Measurements from ENCODE around the gene BROX. TPM values are rescaled to one million over a fixed set of nuclear protein-coding genes. Genes with fewer than 3 reads are reported as not detected.
"Not testable (repeated sequence)": the region's sequence is repeated elsewhere in the genome, so short reads cannot be mapped to it uniquely, and the experiment has no call there.

Gene BROX
- total and polyA plus RNA-seq, 10 of the 15 experiments (the other 5 are each of a cell fraction or from before 2014, with no cell fraction given), result 5.8 to 42.0 (median 16.8) TPM

DNA sequence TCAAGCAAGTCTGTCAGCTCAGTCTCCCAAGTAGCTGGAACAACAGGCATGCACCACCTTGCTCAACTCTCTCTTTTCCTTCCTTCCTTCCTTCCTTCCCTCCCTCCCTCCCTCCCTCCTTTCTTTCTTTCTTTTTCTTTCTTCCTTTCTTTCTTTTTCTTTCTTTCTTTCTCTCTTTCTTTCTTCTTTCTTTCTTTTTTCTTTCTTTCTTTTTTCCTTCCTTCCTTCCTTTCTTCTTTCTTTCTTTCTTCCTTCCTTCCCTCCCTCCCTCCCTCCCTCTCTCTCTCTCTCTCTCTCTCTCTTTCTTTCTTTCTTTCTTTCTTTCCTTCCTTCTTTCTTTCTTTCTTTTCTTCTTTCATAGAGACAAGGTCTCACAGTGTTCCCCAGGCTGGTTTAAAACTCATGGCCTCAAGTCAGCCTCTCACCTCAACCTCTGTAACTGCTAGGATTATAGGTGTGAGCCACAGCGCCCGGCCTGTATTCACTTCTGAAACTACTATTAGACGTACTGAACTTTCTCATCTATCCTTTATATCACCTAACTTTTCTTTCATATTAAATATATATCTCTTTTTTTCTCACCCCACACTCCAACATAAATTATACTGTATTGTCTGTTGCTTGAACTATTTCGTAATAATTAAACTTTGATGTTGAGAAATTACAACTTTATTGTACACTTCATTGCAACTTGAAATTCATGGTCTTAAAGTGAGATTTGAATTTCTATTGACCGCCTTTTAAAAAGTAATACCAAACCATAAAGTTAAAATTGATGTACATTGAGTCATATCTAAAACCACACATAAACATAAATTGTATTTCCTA is 29.5 kb downstream of the BROX start:
- H3K9me3 ChIP-seq (replicated peaks; ENCODE audit: control insufficient read depth, insufficient read depth, low read length); intact Hi-C loops (cut with micrococcal nuclease; ENCODE audit: unreplicated experiment); DNase-seq (ENCODE audit: low read depth, low spot score); H3K9ac ChIP-seq (ENCODE audit: control insufficient read depth, insufficient read depth, low read length); H2AFZ ChIP-seq (ENCODE audit: control insufficient read depth, low read depth, low read length); H3K4me2 ChIP-seq (ENCODE audit: control insufficient read depth, insufficient read depth); H3K4me3 ChIP-seq; FAIRE-seq; H3K27ac ChIP-seq (ENCODE audit: control insufficient read depth, insufficient read depth); BruUV-seq (replicated peaks); H3K79me2 ChIP-seq (ENCODE audit: control insufficient read depth, insufficient read depth, low read length); H3K36me3 ChIP-seq (ENCODE audit: control insufficient read depth in 2 of 2, insufficient read depth in 2 of 2, low read length in 1 of 2); H4K20me1 ChIP-seq (ENCODE audit: control insufficient read depth, insufficient read depth); H3K4me1 ChIP-seq (ENCODE audit: control insufficient read depth, insufficient read depth, low read length); H3K27me3 ChIP-seq (replicated peaks in 1 of 2; ENCODE audit: control insufficient read depth in 2 of 2, insufficient read depth in 2 of 2, low read length in 1 of 2); in situ Hi-C loops (cut with MboI); RAD21 ChIA-PET (ENCODE audit: unreplicated experiment): not testable (repeated sequence)
- 49% methylated on average over 5 of the region's 5 CpGs for WGBS (ENCODE audit: insufficient coverage, insufficient replicate concordance, low lambda C conversion rate, missing lambda C conversion rate)
- POLR2A ChIA-PET, result interaction anchor here (1.5 kb wide), 1 partner anchor 10 kb away, joined by 4 read pairs; no protein-coding TSS in a partner anchor
- SMC1A ChIA-PET (ENCODE audit: uncharacterized antibody, unreplicated experiment), result interaction anchor here (0.6 to 1.0 kb wide), 4 partner anchors 10 to 82 kb away, joined by 3 read pairs; no protein-coding TSS in a partner anchor
- CTCF ChIA-PET, result interaction anchor here (0.7 to 1.6 kb wide), 3 partner anchors 340 to 382 kb away, joined by 3 to 4 read pairs (median 4); no protein-coding TSS in a partner anchor
- ATAC-seq, result peak; percentile 48; the same call in 2 of the 3 replicates

DNA sequence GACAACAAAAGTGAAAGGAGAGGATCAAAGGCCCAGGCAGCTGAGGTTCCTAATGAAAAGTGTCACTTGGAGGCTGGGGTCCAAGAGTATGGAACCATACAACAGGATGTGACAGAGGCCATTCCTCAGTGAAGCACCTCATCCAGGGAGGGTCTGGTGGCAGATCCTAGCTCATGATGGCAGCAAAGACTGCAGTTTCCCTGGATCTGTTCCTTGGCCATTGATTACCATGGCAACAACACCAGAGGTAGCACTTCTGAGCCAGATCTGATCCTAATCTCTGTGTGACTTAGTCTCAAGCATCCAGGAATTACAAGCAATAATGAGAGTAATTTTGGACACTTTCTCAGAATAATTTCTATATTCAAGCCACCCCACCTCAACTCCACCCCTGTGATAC is 37.6 kb downstream of the BROX start:
- Histone ChIP-seq H3K4me3 (no peak overlapping the region), H3K27me3 (replicated peaks in 1 of 2; ENCODE audit: control insufficient read depth in 2 of 2, insufficient read depth in 2 of 2, low read length in 1 of 2) (no peaks in the 10 kb centered on the region), H3K4me1 (ENCODE audit: control insufficient read depth, insufficient read depth, low read length) (peaks cover 6% of the 10 kb centered on the region), H4K20me1 (ENCODE audit: control insufficient read depth, insufficient read depth) (no peaks in the 10 kb centered on the region), H3K27ac (ENCODE audit: control insufficient read depth, insufficient read depth) (no peak overlapping the region), H3K79me2 (ENCODE audit: control insufficient read depth, insufficient read depth, low read length) (no peaks in the 10 kb centered on the region), H3K9ac (ENCODE audit: control insufficient read depth, insufficient read depth, low read length) (no peak overlapping the region), H3K9me3 (replicated peaks; ENCODE audit: control insufficient read depth, insufficient read depth, low read length) (no peaks in the 10 kb centered on the region), H3K4me2 (ENCODE audit: control insufficient read depth, insufficient read depth) (no peak overlapping the region), H2AFZ (ENCODE audit: control insufficient read depth, low read depth, low read length) (no peak overlapping the region), H3K36me3 (ENCODE audit: control insufficient read depth in 2 of 2, insufficient read depth in 2 of 2, low read length in 1 of 2) (no peaks in the 10 kb centered on the region)
- DNase-seq (ENCODE audit: low read depth, low spot score) (no peak), ATAC-seq (no peak), FAIRE-seq (no peak)
- CTCF ChIA-PET, result interaction anchor here (1.0 to 3.2 kb wide), 6 partner anchors 10 to 374 kb away, joined by 3 to 21 read pairs (median 8); partner anchors contain the start of gene FAM177B
- POLR2A ChIA-PET, result no interaction called here
- BruUV-seq (replicated peaks), result no TSS peak
- in situ Hi-C loops (cut with MboI), result no loop called here
- intact Hi-C loops (cut with micrococcal nuclease; ENCODE audit: unreplicated experiment), result no loop called here
- SMC1A ChIA-PET (ENCODE audit: uncharacterized antibody, unreplicated experiment), result interaction anchor here (0.7 to 2.7 kb wide), 4 partner anchors 11 to 84 kb away, joined by 3 to 16 read pairs (median 3); partner anchors contain the start of gene FAM177B
- TF ChIP-seq SIX5 (IDR thresholded peaks at IDR 0.05; ENCODE audit: low read depth, low read length, severe bottlenecking), result no peak
- TF ChIP-seq, protein P1, sequence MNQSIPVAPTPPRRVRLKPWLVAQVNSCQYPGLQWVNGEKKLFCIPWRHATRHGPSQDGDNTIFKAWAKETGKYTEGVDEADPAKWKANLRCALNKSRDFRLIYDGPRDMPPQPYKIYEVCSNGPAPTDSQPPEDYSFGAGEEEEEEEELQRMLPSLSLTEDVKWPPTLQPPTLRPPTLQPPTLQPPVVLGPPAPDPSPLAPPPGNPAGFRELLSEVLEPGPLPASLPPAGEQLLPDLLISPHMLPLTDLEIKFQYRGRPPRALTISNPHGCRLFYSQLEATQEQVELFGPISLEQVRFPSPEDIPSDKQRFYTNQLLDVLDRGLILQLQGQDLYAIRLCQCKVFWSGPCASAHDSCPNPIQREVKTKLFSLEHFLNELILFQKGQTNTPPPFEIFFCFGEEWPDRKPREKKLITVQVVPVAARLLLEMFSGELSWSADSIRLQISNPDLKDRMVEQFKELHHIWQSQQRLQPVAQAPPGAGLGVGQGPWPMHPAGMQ (IDR thresholded peaks at IDR 0.05; ENCODE audit: borderline replicate concordance), result no peak
- TF ChIP-seq TARDBP (IDR thresholded peaks at IDR 0.05; ENCODE audit: borderline replicate concordance), result no peak
- TF ChIP-seq MYC (IDR thresholded peaks at IDR 0.05; ENCODE audit: insufficient read depth, insufficient read length, insufficient replicate concordance, low read length, severe bottlenecking), result no peak
- TF ChIP-seq POU2F2 (IDR thresholded peaks at IDR 0.05; ENCODE audit: borderline replicate concordance, low read depth, low read length), result no peak
- TF ChIP-seq ETV6 (conservative IDR thresholded peaks at IDR 0.05 in 1 of 2, IDR thresholded peaks at IDR 0.05 in 1 of 2; ENCODE audit: borderline replicate concordance in 1 of 2, low read depth in 1 of 2), result no peak
- TF ChIP-seq STAT3 (IDR thresholded peaks at IDR 0.05; ENCODE audit: low read depth, low read length), result no peak
- TF ChIP-seq ZZZ3 (IDR thresholded peaks at IDR 0.05; ENCODE audit: control insufficient read depth, insufficient read length, low read depth), result no peak
- no peak for TF ChIP-seq BCL11A (IDR thresholded peaks at IDR 0.05; ENCODE audit: low read depth, low read length)
- TF ChIP-seq NFXL1 (IDR thresholded peaks at IDR 0.05; ENCODE audit: borderline replicate concordance), result no peak
- RAD21 ChIA-PET (ENCODE audit: unreplicated experiment), result no interaction called here
